Mesothelial cell of epicardium (in vitro differentiated cells): Measurements from ENCODE around the gene PAEP. TPM values are rescaled to one million over a fixed set of nuclear protein-coding genes. Genes with fewer than 3 reads are reported as not detected.

ENCODE experiments used
- DNase-seq, 2 experiments: peaks; one replicate each; pipeline ENCODE4 v3.0.0; 2021; ENCODE audit warnings: low spot score in 2 of 2; ENCODE audit not compliant: unreplicated experiment in 2 of 2
- H3K27ac Mint-ChIP-seq: 2 replicates; pipeline ENCODE4 v1.8.0; 2021; ENCODE audit warnings: mixed read lengths
- H3K27me3 Mint-ChIP-seq: 2 replicates; pipeline ENCODE4 v1.8.0; 2021; ENCODE audit warnings: low read depth, mixed read lengths
- H3K36me3 Mint-ChIP-seq: 2 replicates; pipeline ENCODE4 v1.8.0; 2021; ENCODE audit warnings: mixed read lengths
- H3K4me1 Mint-ChIP-seq: 2 replicates; pipeline ENCODE4 v1.8.0; 2021; ENCODE audit warnings: mixed read lengths
- H3K4me3 Mint-ChIP-seq: 2 replicates; pipeline ENCODE4 v1.8.0; 2021; ENCODE audit warnings: mild to moderate bottlenecking, moderate library complexity, mixed read lengths
- H3K9me3 Mint-ChIP-seq: 2 replicates; pipeline ENCODE4 v1.8.0; 2021; ENCODE audit warnings: mixed read lengths
- total RNA-seq: library from RNA; stranded (reverse); gene quantifications from 3 replicates; pipeline ENCODE4 v1.2.1, GENCODE V29; 2021
- TF ChIP-seq, protein P1 (sequence below): fragments of 200-600 bp; sonication (generic); IDR thresholded peaks from one replicate; pipeline ENCODE4 v1.5.0; 2021; ENCODE audit warnings: antibody characterized with exemption; ENCODE audit not compliant: unreplicated experiment

The PAEP gene
- total RNA-seq, 1 donor from 2014 or later: not detected

DNA sequence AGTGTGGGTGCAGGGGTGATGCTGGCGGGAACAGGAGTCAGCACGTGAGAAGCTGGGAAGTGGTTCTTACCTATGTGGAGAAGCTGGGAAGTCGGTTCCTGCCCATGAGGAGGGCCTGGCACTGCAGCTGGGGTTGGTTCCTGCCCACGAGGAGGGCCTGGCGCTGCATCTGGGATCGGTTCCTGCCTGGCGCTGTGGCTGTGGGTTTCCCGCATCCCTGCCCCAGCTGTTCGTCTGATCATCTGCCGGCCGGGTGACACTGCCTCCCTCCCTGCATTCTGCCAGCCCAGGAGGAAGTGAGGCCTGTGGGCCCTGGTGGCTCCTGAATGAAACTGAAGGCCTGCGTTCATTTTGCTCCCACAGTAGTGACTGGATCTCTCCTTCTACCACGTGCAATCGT, 10.5 kb upstream of the PAEP start:
- Mint-ChIP-seq H3K36me3 (no peaks in the 10 kb centered on the region), H3K9me3 (peaks cover 10% of the 10 kb centered on the region), H3K4me1 (no peaks in the 10 kb centered on the region), H3K27ac (no peak overlapping the region), H3K27me3 (no peaks in the 10 kb centered on the region), H3K4me3 (no peak overlapping the region)
- DNase-seq: no peak
- TF ChIP-seq, protein P1, sequence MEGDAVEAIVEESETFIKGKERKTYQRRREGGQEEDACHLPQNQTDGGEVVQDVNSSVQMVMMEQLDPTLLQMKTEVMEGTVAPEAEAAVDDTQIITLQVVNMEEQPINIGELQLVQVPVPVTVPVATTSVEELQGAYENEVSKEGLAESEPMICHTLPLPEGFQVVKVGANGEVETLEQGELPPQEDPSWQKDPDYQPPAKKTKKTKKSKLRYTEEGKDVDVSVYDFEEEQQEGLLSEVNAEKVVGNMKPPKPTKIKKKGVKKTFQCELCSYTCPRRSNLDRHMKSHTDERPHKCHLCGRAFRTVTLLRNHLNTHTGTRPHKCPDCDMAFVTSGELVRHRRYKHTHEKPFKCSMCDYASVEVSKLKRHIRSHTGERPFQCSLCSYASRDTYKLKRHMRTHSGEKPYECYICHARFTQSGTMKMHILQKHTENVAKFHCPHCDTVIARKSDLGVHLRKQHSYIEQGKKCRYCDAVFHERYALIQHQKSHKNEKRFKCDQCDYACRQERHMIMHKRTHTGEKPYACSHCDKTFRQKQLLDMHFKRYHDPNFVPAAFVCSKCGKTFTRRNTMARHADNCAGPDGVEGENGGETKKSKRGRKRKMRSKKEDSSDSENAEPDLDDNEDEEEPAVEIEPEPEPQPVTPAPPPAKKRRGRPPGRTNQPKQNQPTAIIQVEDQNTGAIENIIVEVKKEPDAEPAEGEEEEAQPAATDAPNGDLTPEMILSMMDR: no peak

DNA sequence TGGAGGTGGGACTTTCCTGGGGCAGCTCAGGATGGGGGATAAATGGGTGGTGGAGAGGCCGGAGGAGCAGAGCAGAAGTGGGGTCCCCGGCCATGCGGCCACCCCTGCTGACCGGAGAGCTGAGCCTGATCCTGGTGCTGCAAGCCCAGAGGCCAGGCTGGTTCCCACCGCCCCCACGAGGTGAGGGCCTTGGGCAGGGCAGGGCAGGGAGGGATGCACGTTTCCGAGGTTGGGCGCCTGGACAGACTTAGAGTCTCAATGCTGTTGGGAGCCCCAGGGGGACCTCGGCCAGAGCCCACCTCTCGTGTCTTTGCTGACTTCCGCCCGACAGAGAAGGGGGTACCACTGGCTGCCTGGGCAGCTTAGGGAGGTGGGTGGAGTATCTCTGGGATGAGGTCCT, 10.1 kb upstream of the PAEP start:
- H3K36me3 Mint-ChIP-seq: no peaks in the 10 kb centered on the region
- TF ChIP-seq, protein P1: no peak
- H3K27me3 Mint-ChIP-seq: no peaks in the 10 kb centered on the region
- no peaks in the 10 kb centered on the region for H3K4me1 Mint-ChIP-seq
- no peak overlapping the region for H3K4me3 Mint-ChIP-seq
- no peak for DNase-seq
- peaks cover 13% of the 10 kb centered on the region for H3K9me3 Mint-ChIP-seq
- H3K27ac Mint-ChIP-seq: no peak overlapping the region

DNA sequence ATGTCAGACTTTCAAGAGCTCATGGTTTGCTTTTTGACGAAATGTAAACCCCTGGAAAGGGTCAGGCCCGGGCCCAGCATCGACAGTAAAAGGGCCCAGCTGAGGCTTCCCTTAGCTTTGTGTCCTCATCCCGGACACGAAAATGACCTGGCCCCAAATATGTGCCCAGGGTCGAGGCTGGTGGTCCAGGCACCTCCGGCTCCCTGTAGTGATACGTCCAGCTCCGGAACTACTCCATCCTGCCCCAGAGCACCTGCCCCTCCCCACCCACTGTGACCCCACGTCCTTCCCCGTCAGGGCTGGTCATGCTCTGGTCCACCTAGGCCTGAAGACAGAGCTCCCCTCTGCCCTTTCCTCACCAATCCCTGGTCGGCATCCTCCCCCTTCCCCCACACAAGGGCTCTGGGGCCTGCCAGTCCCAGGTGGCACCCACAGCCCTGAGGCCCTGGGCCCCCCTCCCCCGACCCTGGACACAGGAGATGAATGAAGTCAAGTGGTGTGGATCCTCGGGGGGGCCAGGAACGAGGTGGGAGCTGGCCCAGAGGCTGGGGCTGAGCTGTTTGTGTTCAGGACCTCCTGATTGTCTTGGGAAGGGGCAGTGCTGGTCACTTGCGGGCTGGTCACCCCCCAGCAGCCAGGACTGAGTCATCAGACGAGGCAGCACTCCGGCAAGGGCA, 9.4 kb upstream of the PAEP start:
- Mint-ChIP-seq H3K4me1 (no peaks in the 10 kb centered on the region), H3K9me3 (peaks cover 13% of the 10 kb centered on the region), H3K4me3 (no peak overlapping the region), H3K27me3 (no peaks in the 10 kb centered on the region), H3K27ac (no peak overlapping the region), H3K36me3 (no peaks in the 10 kb centered on the region)
- DNase-seq: no peak
- TF ChIP-seq, protein P1: no peak

DNA sequence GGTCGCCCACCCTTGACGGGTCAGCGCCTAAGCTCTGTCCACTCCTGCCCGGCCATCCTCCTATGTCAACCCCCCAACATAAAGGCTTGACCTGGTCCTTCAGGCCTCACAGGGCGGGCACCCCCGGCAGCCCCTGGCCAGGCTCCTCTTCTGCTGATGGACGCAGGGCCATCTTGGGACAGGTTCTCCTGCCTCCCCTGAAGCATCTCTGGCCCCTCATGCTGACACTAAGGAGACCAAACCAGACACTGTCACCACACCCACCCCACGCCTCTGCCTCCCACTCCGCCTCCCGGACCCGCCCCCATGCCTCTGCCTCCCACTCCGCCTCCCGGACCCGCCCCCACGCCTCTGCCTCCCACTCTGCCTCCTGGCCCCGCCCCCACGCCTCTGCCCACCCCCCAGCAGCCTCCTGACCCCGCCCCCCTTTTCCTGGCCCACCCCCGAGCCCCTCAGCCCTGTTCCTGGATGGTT, 8.8 kb upstream of the PAEP start:
- Mint-ChIP-seq H3K4me1 (no peaks in the 10 kb centered on the region), H3K27me3 (no peaks in the 10 kb centered on the region), H3K36me3 (no peaks in the 10 kb centered on the region), H3K27ac (no peak overlapping the region), H3K4me3 (no peak overlapping the region), H3K9me3 (peaks cover 13% of the 10 kb centered on the region)
- no peak for DNase-seq
- TF ChIP-seq, protein P1: no peak

DNA sequence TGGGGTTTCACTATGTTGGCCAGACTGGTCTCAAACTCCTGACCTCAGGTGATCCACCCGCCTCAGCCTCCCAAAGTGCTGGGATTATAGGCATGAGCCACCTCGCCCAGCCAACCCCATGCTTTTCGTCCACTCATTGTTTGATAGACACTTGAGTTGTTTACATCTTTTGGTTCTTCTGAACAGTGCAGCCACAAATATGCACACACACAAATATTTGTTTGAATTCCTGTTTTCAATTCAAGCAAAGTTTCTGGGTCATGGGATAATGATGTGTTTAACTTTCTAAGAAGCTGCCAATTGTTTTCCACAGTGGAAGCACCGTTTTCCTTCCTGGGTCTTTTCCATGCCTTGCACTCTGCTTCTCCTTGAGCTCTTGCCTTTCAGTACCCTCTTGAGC, 6.8 kb upstream of the PAEP start:
- Mint-ChIP-seq H3K36me3 (no peaks in the 10 kb centered on the region), H3K9me3 (peaks cover 13% of the 10 kb centered on the region), H3K27ac (no peak overlapping the region), H3K4me1 (no peaks in the 10 kb centered on the region), H3K4me3 (no peak overlapping the region), H3K27me3 (no peaks in the 10 kb centered on the region)
- DNase-seq: no peak
- TF ChIP-seq, protein P1: no peak
